KMS-11 (cell line): ENCODE data around the gene DSC1.

ENCODE experiments used
- H2AFZ ChIP-seq: fragments of 200-600 bp; sonication (generic); 2 replicates; pipeline ENCODE4 v1.6.1; 2016; ENCODE audit warnings: antibody characterized with exemption, mixed run types, low read depth
- H3K27ac ChIP-seq: fragments of 200-600 bp; sonication (generic); 2 replicates; pipeline ENCODE4 v1.6.1; 2016; ENCODE audit warnings: mild to moderate bottlenecking, mixed run types
- H3K27me3 ChIP-seq: fragments of 200-600 bp; sonication (generic); 2 replicates; pipeline ENCODE4 v1.6.1; 2017; ENCODE audit warnings: mild to moderate bottlenecking, low read depth, mixed run types, moderate library complexity; ENCODE audit not compliant: insufficient read depth
- H3K36me3 ChIP-seq: fragments of 200-600 bp; sonication (generic); 2 replicates; pipeline ENCODE4 v1.6.1; 2017; ENCODE audit warnings: mild to moderate bottlenecking, mixed run types; ENCODE audit not compliant: insufficient read depth
- H3K4me1 ChIP-seq: fragments of 200-600 bp; sonication (generic); 2 replicates; pipeline ENCODE4 v1.6.1; 2016; ENCODE audit warnings: mild to moderate bottlenecking, low read depth, mixed run types; ENCODE audit not compliant: poor library complexity, severe bottlenecking
- H3K4me2 ChIP-seq: fragments of 200-600 bp; sonication (generic); 2 replicates; pipeline ENCODE4 v1.7.0; 2016; ENCODE audit warnings: mild to moderate bottlenecking, mixed run types
- H3K4me3 ChIP-seq: fragments of 200-600 bp; sonication (generic); IDR thresholded peaks from 2 replicates; pipeline ENCODE4 v1.6.1; 2017; ENCODE audit warnings: low read depth, low read length, mixed read lengths; ENCODE audit not compliant: insufficient read depth
- H3K79me2 ChIP-seq: fragments of 200-600 bp; sonication (generic); 2 replicates; pipeline ENCODE4 v1.6.1; 2016; ENCODE audit warnings: low read depth, mixed run types; ENCODE audit not compliant: insufficient read depth
- H3K9ac ChIP-seq: fragments of 200-600 bp; sonication (generic); 2 replicates; pipeline ENCODE4 v1.6.1; 2016; ENCODE audit warnings: mild to moderate bottlenecking, mixed run types
- H4K20me1 ChIP-seq: fragments of 200-600 bp; sonication (generic); 2 replicates; pipeline ENCODE4 v1.6.1; 2016; ENCODE audit warnings: mild to moderate bottlenecking, mixed run types; ENCODE audit not compliant: insufficient read depth
- CTCF ChIP-seq: fragments of 200-600 bp; sonication (generic); conservative IDR thresholded peaks from 2 replicates; pipeline ENCODE4 v1.6.1; 2017; ENCODE audit warnings: low read depth, mild to moderate bottlenecking, antibody characterized with exemption, low read length, moderate library complexity, mixed read lengths

The DSC1 gene

GRCh38 chr18:31079973-31080372, 82.7 kb downstream of the DSC1 start:
- H2AFZ ChIP-seq, result no peak overlapping the region
- no peak overlapping the region for H3K4me3 ChIP-seq
- no peaks in the 10 kb centered on the region for H3K36me3 ChIP-seq

More at GRCh38 chr18:31079973-31080372, 82.7 kb downstream of the DSC1 start:
- TF ChIP-seq CTCF, result no peak
- Histone ChIP-seq H3K4me1 (no peaks in the 10 kb centered on the region), H3K79me2 (no peaks in the 10 kb centered on the region), H3K27me3 (no peaks in the 10 kb centered on the region), H3K27ac (no peak overlapping the region), H4K20me1 (no peaks in the 10 kb centered on the region), H3K4me2 (no peak overlapping the region), H3K9ac (no peak overlapping the region)
